ENCODE data around the gene MYO1E. TPM values are rescaled to one million over a fixed set of nuclear protein-coding genes. Genes with fewer than 3 reads are reported as not detected.
"Not testable (repeated sequence)": the region's sequence is repeated elsewhere in the genome, so short reads cannot be mapped to it uniquely, and the experiment has no call there.

MYO1E gene
- total RNA-seq, 1 experiment from 2014 or later = 92.3 TPM

DNA sequence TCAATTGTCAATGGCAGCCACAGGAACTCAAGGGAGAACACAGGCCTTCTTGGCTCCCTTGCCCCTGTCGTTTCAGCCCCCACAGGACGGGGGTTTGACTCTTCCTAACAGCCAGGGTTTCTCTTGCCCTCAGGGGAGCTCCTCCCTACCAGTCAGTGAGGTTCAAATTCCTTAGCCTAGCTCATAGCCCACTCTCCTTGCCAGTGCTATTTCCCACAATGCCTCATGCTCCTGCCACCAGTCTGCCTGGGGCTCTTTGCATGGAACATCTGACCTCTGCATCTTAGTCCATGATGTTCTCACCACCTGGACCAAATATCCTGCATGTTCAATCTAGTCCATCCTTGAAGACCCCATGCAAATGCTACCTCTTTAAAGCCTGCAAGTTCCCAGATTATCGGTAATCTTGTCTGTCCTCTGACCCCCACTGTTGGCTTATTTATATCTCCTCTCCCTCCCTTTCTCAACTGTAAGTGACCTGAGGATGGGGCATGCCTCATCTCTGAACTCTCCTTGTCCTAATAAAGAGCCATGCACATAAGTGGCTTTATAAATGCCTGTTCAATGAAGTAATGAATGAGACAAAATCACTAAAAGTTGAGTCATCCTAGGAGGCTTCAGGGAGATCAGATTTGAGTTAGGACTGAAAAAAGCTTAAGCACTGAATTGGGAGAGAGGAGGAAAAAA, 78.0 kb downstream of the MYO1E start:
- DNase-seq (ENCODE audit: low read depth) = peak; percentile 82

DNA sequence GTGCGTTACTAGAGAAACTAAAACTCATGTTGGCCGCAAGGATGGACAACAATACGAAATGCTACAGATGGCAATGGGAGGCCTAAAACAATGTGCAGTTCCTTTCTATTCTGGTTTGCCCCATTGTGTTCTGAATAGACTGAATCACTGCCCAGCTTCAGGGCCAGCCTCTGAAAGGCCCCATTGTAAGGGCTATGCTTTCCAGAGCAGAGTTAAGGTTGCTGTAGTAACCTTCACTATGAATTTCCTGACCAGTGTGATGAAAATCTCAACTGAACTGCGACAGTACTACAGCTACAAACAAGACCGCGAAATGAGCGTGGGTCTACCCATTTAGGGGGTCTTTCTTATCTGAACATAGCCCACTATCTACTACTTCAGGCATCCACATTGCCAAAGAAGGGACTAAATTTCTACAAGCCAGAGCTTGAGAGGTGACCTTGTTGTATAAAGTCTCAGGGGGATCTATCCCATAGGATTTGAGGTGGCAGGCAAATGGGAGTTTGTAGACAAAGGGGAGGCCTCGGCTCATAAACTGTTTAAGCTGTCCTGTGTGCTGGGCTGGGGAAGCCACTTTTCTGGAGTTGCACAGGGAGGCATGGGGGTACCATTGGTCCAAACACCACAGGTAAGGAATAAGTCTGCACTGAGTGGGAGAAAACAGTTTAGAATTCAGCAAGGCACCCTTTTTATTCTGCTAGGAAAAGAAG, 80.1 kb downstream of the MYO1E start:
- DNase-seq (ENCODE audit: low read depth) = peak; percentile 26

- DNase-seq (ENCODE audit: low read depth) = no peak
These were observed 81.5 kb downstream of the MYO1E start for GRCh38 chr15:59291213-59291549.

DNA sequence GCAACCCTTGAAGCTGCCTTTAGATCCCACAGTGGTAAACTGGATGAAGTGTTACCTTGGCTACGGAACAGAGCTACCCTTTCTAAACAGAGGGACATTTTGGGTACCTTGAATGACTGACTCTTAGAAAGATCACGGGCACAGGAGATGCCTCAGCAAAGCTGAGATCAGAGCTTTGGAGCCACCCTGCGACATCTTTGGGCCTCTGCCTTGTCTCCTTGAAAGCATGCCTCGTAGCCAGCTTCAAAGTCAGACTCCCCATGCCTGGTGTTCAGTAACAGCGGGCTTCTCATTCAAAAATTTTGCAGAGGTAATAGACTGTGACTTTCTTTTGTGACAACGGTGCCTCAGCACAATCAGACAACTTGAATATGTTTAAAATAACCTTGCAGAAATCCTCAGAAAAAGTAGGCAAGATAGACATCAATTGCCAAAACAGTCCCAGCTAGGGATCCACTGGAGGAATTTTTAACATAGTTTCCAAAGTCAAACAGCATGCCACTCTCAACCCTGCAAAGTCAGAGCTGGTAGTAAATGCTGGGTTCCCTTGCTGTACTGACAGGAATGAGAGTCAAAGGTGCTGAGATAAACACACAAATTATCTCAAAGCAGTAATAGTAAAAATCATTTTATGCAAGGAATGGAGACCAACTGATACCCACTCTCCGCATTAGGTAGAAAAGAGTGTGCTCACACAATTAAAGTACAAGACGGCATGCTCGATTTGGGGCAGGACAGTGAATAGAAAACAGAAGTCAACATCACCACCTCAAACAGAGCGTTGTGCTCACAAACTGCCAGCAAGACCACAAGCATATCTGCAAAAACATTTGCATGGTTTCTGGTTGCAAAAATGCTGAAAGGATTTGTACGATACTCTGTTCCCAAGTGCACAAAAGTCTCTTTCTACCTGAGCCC, 82.1 kb downstream of the MYO1E start:
- no peak for DNase-seq (ENCODE audit: low read depth)

DNA sequence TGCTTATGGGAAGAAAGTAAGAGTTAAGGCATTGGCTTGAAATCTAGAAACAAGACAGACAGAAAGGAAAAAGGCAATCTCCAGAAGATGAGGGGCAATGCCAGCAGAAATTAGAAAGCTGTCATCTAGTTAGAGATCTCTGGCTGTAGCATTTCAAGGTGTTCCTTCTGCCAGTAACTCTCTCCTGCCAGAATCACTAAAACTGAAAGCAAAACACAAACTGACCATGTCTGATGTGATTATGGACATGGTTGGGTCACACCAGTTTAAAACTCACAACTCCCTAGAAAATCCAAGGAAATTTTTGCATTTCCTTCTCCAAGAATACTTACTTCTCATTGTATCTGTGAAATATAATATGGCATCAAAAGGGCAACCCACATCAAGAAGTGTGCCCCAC, 83.1 kb downstream of the MYO1E start:
- DNase-seq (ENCODE audit: low read depth) = no peak

DNA sequence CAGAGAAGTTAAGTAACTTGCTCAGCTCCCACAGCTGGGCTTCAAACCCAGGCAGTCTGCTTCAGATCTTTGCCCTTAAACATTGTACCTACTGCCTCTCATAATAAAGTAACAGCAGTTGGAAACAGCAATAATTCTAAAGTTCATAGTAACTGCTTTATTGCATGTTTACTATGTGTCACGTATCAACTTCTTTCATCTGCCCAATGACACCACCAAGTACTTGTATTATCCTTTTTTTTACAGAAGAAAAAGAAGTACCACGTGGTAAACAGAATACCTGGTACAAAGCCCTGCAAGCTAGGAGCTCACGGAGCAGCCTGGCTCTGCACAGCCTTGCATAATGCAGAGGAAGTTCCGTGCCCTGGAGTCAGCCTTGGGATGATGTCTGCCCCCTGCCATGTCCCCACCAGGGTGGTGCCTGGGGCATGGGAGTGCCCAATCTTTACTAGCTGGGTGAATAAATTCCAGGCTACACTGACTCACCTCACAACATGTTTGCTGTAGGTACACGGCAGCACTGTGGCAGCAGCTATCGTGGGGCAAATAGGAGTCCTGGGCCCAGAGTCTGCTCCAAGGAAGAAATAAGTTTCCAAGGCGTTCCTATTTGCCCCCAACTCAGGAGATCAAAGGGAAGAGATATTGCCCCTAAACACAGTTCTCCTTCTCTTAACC, 88.8 kb downstream of the MYO1E start:
- DNase-seq (ENCODE audit: low read depth) = peak; percentile 87

- DNase-seq (ENCODE audit: low read depth) = no peak
These were observed 89.9 kb downstream of the MYO1E start for GRCh38 chr15:59282515-59283337.

- DNase-seq (ENCODE audit: low read depth) = no peak
These were observed 91.0 kb downstream of the MYO1E start for GRCh38 chr15:59281699-59282098.

DNA sequence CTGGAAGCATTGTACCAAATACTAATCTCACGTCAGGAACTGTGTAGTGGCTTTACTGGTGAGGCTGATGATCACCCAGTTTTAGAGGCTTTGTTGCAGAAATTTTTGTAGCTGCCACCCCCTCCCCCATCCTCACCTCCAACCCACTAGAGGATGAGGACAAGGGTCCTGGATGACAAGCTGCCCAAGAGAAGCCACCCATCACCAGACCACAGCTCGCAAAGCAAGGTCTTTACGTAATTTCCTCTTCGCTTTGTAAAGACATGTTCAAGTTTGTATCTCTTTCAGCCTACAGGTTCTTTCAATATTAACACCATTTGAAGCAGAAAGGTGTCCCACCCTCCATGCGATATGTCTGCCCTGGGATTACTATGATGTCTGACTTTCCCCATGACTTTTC, 91.8 kb downstream of the MYO1E start:
- DNase-seq (ENCODE audit: low read depth) = no peak

- DNase-seq (ENCODE audit: low read depth) = not testable (repeated sequence)
These were observed 92.4 kb downstream of the MYO1E start for GRCh38 chr15:59280292-59280691.

DNA sequence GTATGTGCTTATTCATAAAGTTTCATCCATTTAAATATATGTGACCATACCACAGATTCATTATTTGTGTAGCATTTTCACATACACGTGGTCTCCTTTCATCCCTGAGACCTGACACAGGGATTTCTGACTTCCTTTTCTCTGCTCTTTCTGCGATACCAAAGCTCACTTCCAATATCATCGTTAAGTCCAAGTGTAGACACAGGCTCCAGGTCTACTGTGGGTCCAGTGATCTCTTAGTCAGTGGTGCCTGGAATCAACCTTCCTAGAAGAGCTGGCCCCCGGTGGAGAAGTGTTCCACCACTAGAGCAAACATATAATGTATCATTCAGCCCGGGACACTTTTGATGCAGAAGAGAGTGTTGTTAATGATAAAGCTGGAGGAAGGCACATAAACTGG, 93.6 kb downstream of the MYO1E start:
- DNase-seq (ENCODE audit: low read depth) = no peak

- no peak for DNase-seq (ENCODE audit: low read depth)
These were observed 94.6 kb downstream of the MYO1E start for GRCh38 chr15:59278120-59278519.

- peak; percentile 18 for DNase-seq (ENCODE audit: low read depth)
These were observed 96.2 kb downstream of the MYO1E start for GRCh38 chr15:59276225-59277178.

DNA sequence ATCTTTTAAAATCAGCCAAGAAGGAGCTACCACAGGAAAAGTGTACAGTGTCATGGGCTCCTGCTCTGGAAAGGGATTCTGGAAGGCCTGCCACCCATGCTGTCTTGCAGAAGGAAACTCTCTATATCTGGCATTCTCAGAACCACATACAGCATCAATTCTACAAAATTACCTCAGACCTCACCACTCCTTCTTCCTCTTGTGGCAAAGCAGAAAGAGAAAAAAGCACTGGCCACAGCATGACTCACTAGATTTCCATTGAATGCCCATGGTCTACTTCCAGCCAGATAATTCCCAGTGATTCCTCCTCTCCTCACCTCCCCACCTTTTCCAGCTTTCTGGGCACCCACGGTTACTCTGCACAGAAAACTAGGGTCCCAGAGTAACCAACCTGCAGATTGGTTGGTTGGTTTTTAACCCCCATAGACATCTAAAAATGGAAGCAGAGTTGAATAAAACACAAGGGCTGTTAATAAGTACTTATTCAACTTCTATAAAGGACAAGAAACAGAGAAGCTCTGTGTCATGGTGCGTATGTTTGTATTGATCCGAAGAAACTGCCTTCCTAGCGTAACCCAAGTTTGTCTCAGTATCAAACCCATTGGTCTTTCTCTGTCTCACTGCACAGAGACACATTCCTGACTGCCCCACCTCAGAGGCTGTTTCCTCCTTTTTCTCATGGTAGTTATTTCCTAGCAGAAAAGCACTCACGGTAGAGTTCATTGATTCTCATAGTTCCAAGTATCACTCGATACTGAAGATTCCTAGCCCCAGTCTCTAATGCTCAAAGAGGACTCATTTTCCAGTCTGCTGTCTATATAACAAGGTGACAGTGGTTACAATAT, 98.3 kb downstream of the MYO1E start:
- peak; percentile 73 for DNase-seq (ENCODE audit: low read depth)

DNA sequence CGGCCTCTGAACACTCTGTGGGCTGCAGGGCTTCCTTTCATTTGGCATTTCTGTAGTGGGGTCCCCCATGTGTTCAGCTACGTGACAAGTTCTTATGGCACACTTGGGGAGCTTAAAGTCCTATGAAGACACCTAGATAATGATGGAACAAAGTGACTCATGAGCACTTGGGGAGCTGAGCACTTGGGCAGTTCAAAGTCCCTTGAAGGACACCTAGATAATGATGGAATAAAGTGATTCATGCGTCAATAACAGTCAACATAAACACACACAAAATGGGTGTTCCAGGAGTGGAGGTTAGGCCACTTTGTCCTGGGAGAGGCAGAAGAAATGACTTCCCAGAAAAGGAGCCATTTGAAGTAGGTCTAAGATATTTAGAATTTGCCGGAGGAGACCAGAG, 99.4 kb downstream of the MYO1E start:
- no peak for DNase-seq (ENCODE audit: low read depth)

DNA sequence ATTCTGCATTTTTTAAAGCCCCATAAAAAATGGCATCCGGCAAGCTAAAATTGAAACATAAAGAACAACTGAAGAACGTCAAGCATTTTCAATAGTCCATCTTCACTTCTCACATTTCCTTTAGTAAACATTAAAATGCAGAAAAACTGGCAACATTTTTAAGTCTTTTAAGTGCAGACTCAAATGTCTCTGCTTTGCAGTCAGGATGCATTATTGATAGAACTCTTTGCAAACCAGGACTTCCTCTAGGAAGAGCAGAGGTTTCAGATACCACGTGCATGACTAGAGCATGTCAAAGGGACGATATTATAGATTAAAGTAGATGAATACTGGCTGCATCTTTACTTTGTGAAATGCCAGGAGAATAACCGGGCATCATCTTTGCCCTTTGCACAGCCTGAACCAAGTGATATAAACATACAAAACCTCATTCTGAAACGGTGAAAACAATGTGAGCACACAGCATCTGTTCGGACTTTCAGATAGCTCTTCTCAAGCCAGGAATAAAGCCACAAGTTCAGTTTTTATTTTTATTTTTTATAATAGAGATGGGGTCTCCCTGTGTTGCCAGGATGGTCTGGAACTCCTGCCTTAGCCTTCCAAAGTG, 101.0 kb downstream of the MYO1E start:
- DNase-seq (ENCODE audit: low read depth) = no peak

GRCh38 chr15:59268852-59269407, 103.7 kb downstream of the MYO1E start:
- no peak for DNase-seq (ENCODE audit: low read depth)

- peak; percentile 53 for DNase-seq (ENCODE audit: low read depth)
These were observed 104.4 kb downstream of the MYO1E start for GRCh38 chr15:59268168-59268851.
